Colonic mucosa (tissue), 4 donors: ENCODE results near the gene CXCL10. TPM values are rescaled to one million over a fixed set of nuclear protein-coding genes. Genes with fewer than 3 reads are reported as not detected.

Experiments
- DNase-seq: peaks from one replicate; pipeline ENCODE4 v3.0.0-alpha.2; 2020
- H3K27ac ChIP-seq: fragments of 200-600 bp; one replicate; pipeline ENCODE4 v1.8.0; 2021
- H3K27me3 ChIP-seq: fragments of 200-600 bp; one replicate; pipeline ENCODE4 v1.8.0; 2021
- H3K36me3 ChIP-seq: fragments of 200-600 bp; one replicate; pipeline ENCODE4 v1.8.0; 2021
- H3K4me1 ChIP-seq: fragments of 200-600 bp; one replicate; pipeline ENCODE4 v1.8.0; 2021; ENCODE audit warnings: mild to moderate bottlenecking
- H3K4me3 ChIP-seq: fragments of 200-600 bp; one replicate; pipeline ENCODE4 v1.8.0; 2021
- H3K9ac ChIP-seq, 2 donors: one replicate each; pipeline ENCODE4 v1.7.0; 2013; ENCODE audit warnings: control low read depth in 2 of 2, low read depth in 2 of 2, low read length in 2 of 2
- H3K9me3 ChIP-seq: fragments of 200-600 bp; one replicate; pipeline ENCODE4 v1.8.0; 2021
- intact Hi-C: fragments of 100-400 bp; cut with DNase I; formaldehyde crosslinking; loops from one replicate; pipeline ENCODE4 v1.14.1; 2022
- total RNA-seq, 2 donors: library from RNA; stranded (reverse); fragmentation: NEBNext Ultra II Directional in 1 of 2; extraction: Animal tissue kit (Norgen Biotek cat#: 25700) in 1 of 2; gene quantifications; one replicate each; pipeline ENCODE4 v1.2.1, GENCODE V29; 2021
- TF ChIP-seq, protein P1 (sequence below): fragments of 200-600 bp; IDR thresholded peaks from one replicate; pipeline ENCODE4 v1.8.0; 2022; ENCODE audit warnings: antibody characterized with exemption, mild to moderate bottlenecking
- donor health status: healthy.
- donor health status: DM: no; HTN: no; CAD: no.
- donor health status: DM: no; HTN: no; CAD: no.

The CXCL10 gene
- under 1 TPM; 0.72 to 0.90 TPM for total RNA-seq

DNA sequence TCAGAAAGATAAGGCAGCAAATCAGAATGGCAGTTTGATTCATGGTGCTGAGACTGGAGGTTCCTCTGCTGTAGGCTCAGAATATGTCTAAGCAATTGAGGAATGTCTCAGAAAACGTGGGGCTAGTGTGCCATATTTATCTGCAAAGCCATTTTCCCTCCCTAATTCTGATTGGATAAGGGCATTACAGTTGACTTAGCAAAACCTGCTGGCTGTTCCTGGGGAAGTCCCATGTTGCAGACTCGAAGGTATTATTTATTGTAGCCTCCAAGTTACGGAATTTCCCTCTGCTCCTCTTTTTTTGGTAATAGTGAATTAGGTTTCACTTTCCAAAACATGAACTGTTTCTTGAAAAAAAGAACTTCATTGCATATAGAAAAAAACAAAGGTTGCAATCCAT, at the start of gene CXCL10:
Gene CXCL10 (minus strand): TSS at position 109 of the 400 bp plus-strand sequence. CDS start 66 bp downstream, at position 43.
- intact Hi-C loops: no loop called here
- no peaks in the 10 kb centered on the region for H3K9me3 ChIP-seq
- no peaks in the 10 kb centered on the region for H3K4me1 ChIP-seq
- no peak within 1 kb of the TSS for H3K4me3 ChIP-seq
- TF ChIP-seq, protein P1, sequence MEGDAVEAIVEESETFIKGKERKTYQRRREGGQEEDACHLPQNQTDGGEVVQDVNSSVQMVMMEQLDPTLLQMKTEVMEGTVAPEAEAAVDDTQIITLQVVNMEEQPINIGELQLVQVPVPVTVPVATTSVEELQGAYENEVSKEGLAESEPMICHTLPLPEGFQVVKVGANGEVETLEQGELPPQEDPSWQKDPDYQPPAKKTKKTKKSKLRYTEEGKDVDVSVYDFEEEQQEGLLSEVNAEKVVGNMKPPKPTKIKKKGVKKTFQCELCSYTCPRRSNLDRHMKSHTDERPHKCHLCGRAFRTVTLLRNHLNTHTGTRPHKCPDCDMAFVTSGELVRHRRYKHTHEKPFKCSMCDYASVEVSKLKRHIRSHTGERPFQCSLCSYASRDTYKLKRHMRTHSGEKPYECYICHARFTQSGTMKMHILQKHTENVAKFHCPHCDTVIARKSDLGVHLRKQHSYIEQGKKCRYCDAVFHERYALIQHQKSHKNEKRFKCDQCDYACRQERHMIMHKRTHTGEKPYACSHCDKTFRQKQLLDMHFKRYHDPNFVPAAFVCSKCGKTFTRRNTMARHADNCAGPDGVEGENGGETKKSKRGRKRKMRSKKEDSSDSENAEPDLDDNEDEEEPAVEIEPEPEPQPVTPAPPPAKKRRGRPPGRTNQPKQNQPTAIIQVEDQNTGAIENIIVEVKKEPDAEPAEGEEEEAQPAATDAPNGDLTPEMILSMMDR: no peak
- H3K36me3 ChIP-seq: no peaks in the 10 kb centered on the region
- no peak within 1 kb of the TSS for H3K27ac ChIP-seq
- no peak within 1 kb of the TSS for H3K9ac ChIP-seq
- no peak for DNase-seq
- no peaks in the 10 kb centered on the region for H3K27me3 ChIP-seq

- Histone ChIP-seq H3K27ac (no peak overlapping the region), H3K27me3 (no peaks in the 10 kb centered on the region), H3K9ac (no peak overlapping the region), H3K4me1 (no peaks in the 10 kb centered on the region), H3K9me3 (no peaks in the 10 kb centered on the region), H3K4me3 (no peak overlapping the region), H3K36me3 (no peaks in the 10 kb centered on the region)
- DNase-seq: no peak
- TF ChIP-seq, protein P1: no peak
- intact Hi-C loops: no loop called here
These were observed 49.5 kb upstream of the CXCL10 start for GRCh38 chr4:76072760-76073159.

DNA sequence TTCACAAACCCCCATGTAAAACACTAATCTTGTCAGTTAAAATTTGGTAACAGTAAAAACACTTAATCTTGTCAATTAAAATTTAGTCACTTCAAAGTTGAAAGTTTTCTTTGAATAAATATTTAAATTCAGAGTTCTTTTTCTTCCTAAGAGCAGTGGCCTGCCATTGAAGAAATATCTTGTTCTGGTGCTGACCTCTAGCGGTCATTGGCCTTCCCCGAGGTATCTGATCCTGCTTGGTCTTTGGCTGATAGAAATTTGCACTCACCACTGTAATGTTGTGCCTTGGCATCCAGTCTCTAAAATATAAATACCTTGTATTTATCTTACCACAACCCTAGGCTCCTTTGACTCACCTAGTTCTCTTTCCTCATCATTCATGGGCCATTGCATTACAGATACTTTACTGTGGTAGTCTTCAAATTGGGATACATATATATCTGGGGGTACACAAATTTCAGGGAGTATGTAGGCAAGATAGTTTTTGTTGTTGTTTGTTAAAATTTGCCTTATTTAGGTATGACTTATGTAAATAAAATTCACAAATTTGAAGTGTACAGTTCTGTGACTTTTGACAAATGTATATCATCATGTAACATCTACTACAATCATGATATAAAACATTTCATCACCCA, 44.5 kb upstream of the CXCL10 start:
- intact Hi-C loops: loop anchor here (2.0 to 10.0 kb wide), 2 partner anchors 67 to 173 kb away; no protein-coding TSS in a partner anchor
- Histone ChIP-seq H3K9ac (no peak overlapping the region), H3K4me1 (no peaks in the 10 kb centered on the region), H3K27ac (no peak overlapping the region), H3K4me3 (no peak overlapping the region), H3K27me3 (no peaks in the 10 kb centered on the region), H3K9me3 (no peaks in the 10 kb centered on the region), H3K36me3 (no peaks in the 10 kb centered on the region)
- TF ChIP-seq, protein P1: peak; percentile 90
- DNase-seq: peak; percentile 86

DNA sequence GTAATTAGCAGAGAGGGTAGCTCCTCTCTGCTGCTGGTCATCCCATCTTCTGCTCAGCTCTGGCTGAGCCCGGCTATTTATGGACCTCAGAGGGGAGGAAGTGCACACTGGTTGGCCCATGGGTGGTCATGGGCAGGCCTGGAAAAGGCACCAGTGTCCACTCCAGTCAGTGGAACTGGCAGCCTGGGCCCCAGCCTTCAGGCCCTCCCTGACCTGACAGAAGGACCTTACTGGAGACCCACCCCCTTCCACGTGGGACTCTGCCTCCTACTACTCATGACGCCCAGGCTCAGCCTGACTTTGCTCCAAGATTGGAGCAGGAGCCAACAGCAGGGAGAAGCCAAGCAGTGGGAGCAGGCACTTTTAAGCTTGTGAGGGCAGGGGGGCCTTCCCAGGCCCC, 43.2 kb upstream of the CXCL10 start:
- H3K9ac ChIP-seq: no peak overlapping the region
- no peaks in the 10 kb centered on the region for H3K9me3 ChIP-seq
- TF ChIP-seq, protein P1: no peak
- DNase-seq: no peak
- no peaks in the 10 kb centered on the region for H3K36me3 ChIP-seq
- no peak overlapping the region for H3K27ac ChIP-seq
- H3K4me3 ChIP-seq: no peak overlapping the region
- no peaks in the 10 kb centered on the region for H3K4me1 ChIP-seq
- H3K27me3 ChIP-seq: no peaks in the 10 kb centered on the region
- intact Hi-C loops: loop anchor here (2.0 to 10.0 kb wide), 2 partner anchors 66 to 172 kb away; no protein-coding TSS in a partner anchor

DNA sequence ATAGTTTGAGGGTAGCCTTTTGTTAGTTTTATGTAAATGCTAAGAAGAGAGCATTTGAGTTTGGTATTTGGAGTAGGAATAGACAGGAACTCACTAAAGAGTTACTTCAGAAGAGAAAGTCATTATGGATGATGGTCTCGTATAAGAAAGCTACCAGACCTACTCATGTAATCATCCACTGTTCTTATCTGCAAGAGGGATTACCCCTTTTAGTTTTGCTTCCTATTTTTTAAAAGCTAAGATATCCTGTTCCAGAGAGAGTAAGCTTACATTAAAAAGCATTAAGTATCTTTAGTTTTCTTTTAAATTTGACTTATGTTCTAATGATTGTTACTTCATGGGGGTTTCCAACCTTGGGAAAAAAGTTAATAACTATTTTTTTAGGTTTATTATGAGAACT, 38.7 kb upstream of the CXCL10 start:
- no peaks in the 10 kb centered on the region for H3K36me3 ChIP-seq
- no peaks in the 10 kb centered on the region for H3K4me1 ChIP-seq
- DNase-seq: no peak
- H3K27ac ChIP-seq: no peak overlapping the region
- H3K27me3 ChIP-seq: no peaks in the 10 kb centered on the region
- intact Hi-C loops: loop anchor here (10.0 kb wide), 1 partner anchor 167 kb away; no protein-coding TSS in a partner anchor
- no peaks in the 10 kb centered on the region for H3K9me3 ChIP-seq
- TF ChIP-seq, protein P1: no peak
- H3K9ac ChIP-seq: no peak overlapping the region
- H3K4me3 ChIP-seq: no peak overlapping the region
